Adrenal gland (tissue), 12 donors: ENCODE data around the gene FGFR4. TPM values are rescaled to one million over a fixed set of nuclear protein-coding genes. Genes with fewer than 3 reads are reported as not detected.

Source experiments
- DNase-seq, 7 donors: peaks; one replicate each; pipeline ENCODE4 v3.0.0-alpha.2; 2019 to 2020
- H3K27ac ChIP-seq, 5 donors: fragments of 200-600 bp; sonication (generic) in 4 of 5; 1 replicate in 3 of 5; 2 replicates in 2 of 5; pipeline versions ENCODE4 v1.5.1 to v1.8.0; 2016 to 2020; ENCODE audit warnings: mild to moderate bottlenecking in 1 of 5
- H3K27me3 ChIP-seq: fragments of 200-600 bp; 2 replicates; pipeline ENCODE4 v1.8.0; 2021
- H3K36me3 ChIP-seq, 2 donors: fragments of 200-600 bp; replicated peaks in 1 of 2; 1 replicate in 1 of 2; 2 replicates in 1 of 2; pipeline versions ENCODE4 v1.5.1 to v1.8.0; 2018 to 2022
- H3K4me1 ChIP-seq, 2 donors: fragments of 200-600 bp; replicated peaks in 1 of 2; 1 replicate in 1 of 2; 2 replicates in 1 of 2; pipeline versions ENCODE4 v1.5.1 to v1.8.0; 2018 to 2021
- H3K4me3 ChIP-seq, 4 donors: fragments of 200-600 bp; sonication (generic) in 3 of 4; one replicate each; pipeline ENCODE4 v1.5.1; 2016 to 2018
- H3K9me3 ChIP-seq, 3 donors: fragments of 200-600 bp; sonication (generic) in 1 of 3; replicated peaks in 1 of 3; 1 replicate in 2 of 3; 2 replicates in 1 of 3; pipeline versions ENCODE4 v1.5.1 to v1.8.0; 2016 to 2021
- POLR2A ChIP-seq, 2 donors: fragments of 450-650 bp; IDR thresholded peaks; one replicate each; pipeline ENCODE4 v1.6.1; 2017; ENCODE audit warnings: antibody characterized with exemption in 2 of 2, mild to moderate bottlenecking in 2 of 2, moderate library complexity in 1 of 2
- WGBS, 4 donors: extraction: QIAGEN DNeasy Blood & Tissue Kit in 2 of 4; methylation state at CpG; one replicate each; pipeline versions ENCODE4 v1.1.5 to v1.1.7; 2013 to 2017; 5-methylcytosine and 5-hydroxymethylcytosine counted together
- intact Hi-C, 2 donors: fragments of 100-400 bp; cut with DNase I; formaldehyde crosslinking; loops; one replicate each; pipeline versions ENCODE4 v1.14.1 to v1.15.0; 2022 to 2023
- polyA plus RNA-seq, 3 donors: library from polyadenylated mRNA; stranded (reverse); fragments of 200-250 nt in 2 of 3; fragments of 350-450 nt in 1 of 3; fragmentation: Illumina TruSeq in 1 of 3; extraction: RNeasy Lipid Tissue Mini Kit (QIAGEN cat#74804) in 1 of 3; gene quantifications; one replicate each; pipeline ENCODE4 v1.2.3, GENCODE V29; 2013 to 2014
- total RNA-seq, 9 donors: library from RNA; depleted of rRNA in 4 of 9; stranded (reverse); fragments of >200 nt in 4 of 9; fragments of 120-200 nt in 1 of 9; fragmentation: NEBNext Ultra II Directional in 1 of 9; extraction: Animal tissue kit (Norgen Biotek cat#: 25700) in 1 of 9; gene quantifications; one replicate each; pipeline versions ENCODE4 v1.1.0 to v1.2.4, GENCODE V29; 2013 to 2023
- TF ChIP-seq, protein P1 (sequence below), 6 experiments: fragments of 450-650 bp in 4 of 6; fragments of 200-600 bp in 2 of 6; sonication (generic) in 1 of 6; IDR thresholded peaks; 1 replicate in 5 of 6; 2 replicates in 1 of 6; pipeline versions ENCODE4 v1.5.1 to v1.8.0; 2016 to 2021; ENCODE audit warnings: antibody characterized with exemption in 6 of 6, mild to moderate bottlenecking in 2 of 6, moderate library complexity in 1 of 6
- donor health status: healthy with polysubstance abuse.
- donor health status: Bipolar disorder and iron deficiency.
- donor health status: DM: yes; HTN: yes; CAD: no.
- donor health status: DM: no; HTN: no; CAD: no.
- donor health status: DM: no; HTN: no; CAD: no.
- donor health status: DM: yes; HTN: yes; CAD: no.

Gene FGFR4
- total and polyA plus RNA-seq, 12 donors = 12.3 to 106 (median 26.4) TPM

DNA sequence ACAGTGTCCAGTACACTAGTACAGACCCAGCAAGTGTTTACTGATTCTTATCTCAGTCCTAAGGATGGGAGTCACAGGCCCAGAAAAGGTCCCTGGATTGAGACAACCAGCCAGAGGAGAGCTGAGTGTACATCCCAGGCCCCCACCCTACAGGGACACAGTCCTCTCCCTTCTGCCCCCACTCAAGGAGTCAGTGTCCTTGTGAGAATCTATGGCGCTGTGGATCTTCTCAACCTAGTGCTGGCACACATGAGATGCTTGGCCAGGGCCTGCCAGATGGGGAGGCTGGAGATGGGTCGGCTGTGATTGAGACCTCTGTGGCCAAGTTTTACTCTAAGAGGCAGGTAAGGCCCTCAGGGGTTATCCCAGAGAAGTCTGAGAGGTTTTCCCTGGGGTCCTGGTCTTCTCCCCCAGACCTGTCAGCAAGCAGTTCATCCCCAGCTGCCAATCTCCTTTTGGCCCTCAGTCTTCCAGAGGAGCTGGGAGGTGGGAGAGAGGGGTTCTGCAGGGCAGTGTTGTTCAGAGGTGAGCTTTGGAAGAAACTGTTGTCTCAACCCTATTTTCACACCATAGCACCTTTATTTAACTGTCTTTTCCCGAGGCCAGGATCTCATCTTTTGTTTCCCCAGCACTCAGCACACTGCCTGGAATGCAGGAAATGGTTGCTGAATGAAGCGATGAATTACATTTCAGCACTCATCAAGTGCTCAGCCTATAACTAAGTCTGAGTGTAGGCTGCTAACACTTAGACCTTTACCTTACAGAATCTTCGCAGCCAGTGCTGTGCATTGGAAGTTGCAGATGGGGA lies 43.7 kb downstream of the FGFR4 start:
- TF ChIP-seq, protein P1, sequence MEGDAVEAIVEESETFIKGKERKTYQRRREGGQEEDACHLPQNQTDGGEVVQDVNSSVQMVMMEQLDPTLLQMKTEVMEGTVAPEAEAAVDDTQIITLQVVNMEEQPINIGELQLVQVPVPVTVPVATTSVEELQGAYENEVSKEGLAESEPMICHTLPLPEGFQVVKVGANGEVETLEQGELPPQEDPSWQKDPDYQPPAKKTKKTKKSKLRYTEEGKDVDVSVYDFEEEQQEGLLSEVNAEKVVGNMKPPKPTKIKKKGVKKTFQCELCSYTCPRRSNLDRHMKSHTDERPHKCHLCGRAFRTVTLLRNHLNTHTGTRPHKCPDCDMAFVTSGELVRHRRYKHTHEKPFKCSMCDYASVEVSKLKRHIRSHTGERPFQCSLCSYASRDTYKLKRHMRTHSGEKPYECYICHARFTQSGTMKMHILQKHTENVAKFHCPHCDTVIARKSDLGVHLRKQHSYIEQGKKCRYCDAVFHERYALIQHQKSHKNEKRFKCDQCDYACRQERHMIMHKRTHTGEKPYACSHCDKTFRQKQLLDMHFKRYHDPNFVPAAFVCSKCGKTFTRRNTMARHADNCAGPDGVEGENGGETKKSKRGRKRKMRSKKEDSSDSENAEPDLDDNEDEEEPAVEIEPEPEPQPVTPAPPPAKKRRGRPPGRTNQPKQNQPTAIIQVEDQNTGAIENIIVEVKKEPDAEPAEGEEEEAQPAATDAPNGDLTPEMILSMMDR (IDR thresholded peaks at IDR 0.05) = no peak
- no peak for TF ChIP-seq POLR2A (IDR thresholded peaks at IDR 0.05)
- 73 to 83% (median 78%) methylated on average over 3 to 5 of the region's 5 CpGs for WGBS, 4 donors
- H3K27me3 ChIP-seq = no peaks in the 10 kb centered on the region
- DNase-seq = peak in 1 of 7 donors; percentile 11
- H3K9me3 ChIP-seq = no peaks in the 10 kb centered on the region
- no peak overlapping the region for H3K4me3 ChIP-seq
- H3K36me3 ChIP-seq = peaks cover 0 to 3% of the 10 kb centered on the region in 2 donors
- peaks cover 13 to 16% of the 10 kb centered on the region in 2 donors for H3K4me1 ChIP-seq
- no peak overlapping the region for H3K27ac ChIP-seq
- intact Hi-C loops = loop anchor here in 1 of 2 donors (10.0 kb wide), 1 partner anchor 174 kb away; the partner anchor contains the start of genes PRELID1 and RAB24

DNA sequence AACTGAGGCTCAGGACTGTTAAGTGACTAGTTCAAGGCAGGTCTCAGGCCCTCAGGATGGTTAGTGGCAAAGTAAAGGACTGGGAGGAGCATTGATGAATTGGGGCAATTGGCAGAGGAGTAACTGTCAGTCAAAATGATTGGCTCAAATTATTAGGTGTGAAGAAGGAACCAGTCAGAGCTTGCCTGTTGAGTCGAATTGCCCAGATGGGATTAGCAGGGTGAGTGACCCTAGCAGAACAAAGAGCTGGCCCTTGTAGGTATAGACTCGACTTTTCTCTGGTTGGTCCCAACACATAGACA lies 44.3 kb downstream of the FGFR4 start:
- Histone ChIP-seq H3K9me3 (no peaks in the 10 kb centered on the region), H3K4me1 (peaks cover 17 to 21% of the 10 kb centered on the region in 2 donors), H3K4me3 (no peak overlapping the region), H3K27ac (no peak overlapping the region), H3K27me3 (no peaks in the 10 kb centered on the region), H3K36me3 (peaks cover 0 to 9% of the 10 kb centered on the region in 2 donors)
- 50 to 89% (median 65%) methylated on average over 2 of the region's 2 CpGs for WGBS, 4 donors
- no peak for DNase-seq
- no peak for TF ChIP-seq POLR2A (IDR thresholded peaks at IDR 0.05)
- TF ChIP-seq, protein P1 (IDR thresholded peaks at IDR 0.05) = no peak
- intact Hi-C loops = loop anchor here in 1 of 2 donors (10.0 kb wide), 1 partner anchor 174 kb away; the partner anchor contains the start of genes PRELID1 and RAB24

DNA sequence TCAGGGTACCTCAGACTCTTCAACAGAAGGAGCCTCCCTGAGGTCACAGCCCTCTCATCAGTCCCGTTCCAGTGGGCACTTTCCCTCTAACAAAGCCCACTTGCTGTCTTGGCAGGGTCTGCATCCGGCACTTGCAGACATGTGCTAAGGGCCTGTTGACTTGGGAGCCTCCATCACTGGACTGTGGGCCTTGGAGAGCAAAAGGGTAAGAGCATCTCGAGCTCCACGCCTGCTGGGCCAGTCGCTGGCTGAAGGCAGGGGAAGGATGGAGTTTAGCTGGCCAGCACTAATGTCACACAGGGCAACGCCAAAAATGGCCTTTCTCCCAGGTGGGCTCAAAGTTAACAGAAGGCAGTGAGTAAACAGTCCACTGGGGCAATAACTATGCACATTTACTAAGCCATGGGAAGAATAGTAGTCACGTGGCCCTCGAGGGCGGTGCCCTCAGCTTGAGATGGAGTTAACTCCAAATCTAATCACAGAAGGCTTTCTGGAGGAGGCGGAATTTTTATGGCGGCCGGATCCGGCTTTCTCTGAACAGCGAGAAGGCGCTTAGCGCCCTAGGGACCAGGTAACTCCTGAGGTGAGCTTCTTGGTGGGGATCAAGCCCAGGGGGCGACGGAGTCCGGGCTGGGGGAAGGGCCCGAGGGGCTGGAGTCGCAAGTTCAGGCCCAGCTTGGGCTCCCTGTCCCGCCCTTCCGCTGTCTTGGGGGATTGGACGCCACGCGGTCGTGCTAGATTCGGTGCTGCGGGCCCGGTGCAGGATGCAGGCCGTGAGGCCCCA lies 44.8 kb downstream of the FGFR4 start:
- Histone ChIP-seq H3K4me3 (no peak overlapping the region), H3K27me3 (no peaks in the 10 kb centered on the region), H3K9me3 (no peaks in the 10 kb centered on the region), H3K27ac (peak overlapping the region in 3 of 5 donors; percentile 80 to 95 (median 94)), H3K4me1 (peaks cover 17 to 27% of the 10 kb centered on the region in 2 donors), H3K36me3 (peaks cover 0 to 11% of the 10 kb centered on the region in 2 donors)
- TF ChIP-seq, protein P1 (IDR thresholded peaks at IDR 0.05) = no peak
- no peak for TF ChIP-seq POLR2A (IDR thresholded peaks at IDR 0.05)
- WGBS, 4 donors = 86 to 89% (median 87%) methylated on average over 6 to 31 of the region's 31 CpGs
- intact Hi-C loops = loop anchor here in 1 of 2 donors (10.0 kb wide), 1 partner anchor 173 kb away; the partner anchor contains the start of genes PRELID1 and RAB24
- DNase-seq = peak in 1 of 7 donors; percentile 20
